Liver (tissue), 9 donors: ENCODE data around the gene ZBP1. TPM values are rescaled to one million over a fixed set of nuclear protein-coding genes. Genes with fewer than 3 reads are reported as not detected.

Experiments used
- DNase-seq: peaks from one replicate; pipeline ENCODE4 v3.0.0-alpha.2; 2017; ENCODE audit warnings: low spot score
- H3K27ac ChIP-seq, 2 donors: one replicate each; pipeline ENCODE4 v1.7.0; 2013; ENCODE audit warnings: inconsistent platforms in 2 of 2, low read length in 2 of 2, control low read depth in 1 of 2, low read depth in 1 of 2, mild to moderate bottlenecking in 1 of 2
- H3K27me3 ChIP-seq, 4 donors: one replicate each; pipeline versions ENCODE4 v1.6.1 to v1.7.0; 2013; ENCODE audit warnings: low read length in 3 of 4, inconsistent platforms in 1 of 4, mild to moderate bottlenecking in 1 of 4, moderate library complexity in 1 of 4; ENCODE audit not compliant: control insufficient read depth in 4 of 4, insufficient read depth in 4 of 4
- H3K36me3 ChIP-seq, 4 donors: one replicate each; pipeline versions ENCODE4 v1.6.1 to v1.7.0; 2013; ENCODE audit warnings: low read length in 3 of 4, mild to moderate bottlenecking in 3 of 4, low read depth in 1 of 4, moderate library complexity in 1 of 4; ENCODE audit not compliant: control insufficient read depth in 4 of 4, insufficient read depth in 3 of 4
- H3K4me1 ChIP-seq, 4 donors: one replicate each; pipeline versions ENCODE4 v1.6.1 to v1.7.0; 2013; ENCODE audit warnings: low read length in 3 of 4, mild to moderate bottlenecking in 3 of 4, moderate library complexity in 1 of 4; ENCODE audit not compliant: control insufficient read depth in 4 of 4, insufficient read depth in 4 of 4
- H3K4me3 ChIP-seq, 3 donors: one replicate each; pipeline versions ENCODE4 v1.6.1 to v1.7.0; 2013; ENCODE audit warnings: low read length in 3 of 3, control low read depth in 1 of 3, low read depth in 1 of 3, mild to moderate bottlenecking in 1 of 3
- H3K9ac ChIP-seq, 2 donors: one replicate each; pipeline ENCODE4 v1.7.0; 2013; ENCODE audit warnings: low read length in 2 of 2, mild to moderate bottlenecking in 2 of 2, moderate library complexity in 2 of 2, control low read depth in 1 of 2, low read depth in 1 of 2
- H3K9me3 ChIP-seq, 4 donors: one replicate each; pipeline versions ENCODE4 v1.6.1 to v1.7.0; 2013; ENCODE audit warnings: low read length in 3 of 4; ENCODE audit not compliant: control insufficient read depth in 4 of 4
- ATF3 ChIP-seq: IDR thresholded peaks from 2 replicates; pipeline ENCODE4 v1.6.1; 2016; ENCODE audit warnings: antibody characterized with exemption
- EGR1 ChIP-seq, 2 donors: IDR thresholded peaks; 2 replicates each; pipeline ENCODE4 v1.6.1; 2016 to 2018; ENCODE audit warnings: antibody characterized with exemption in 2 of 2, low read depth in 2 of 2
- FOXA1 ChIP-seq: IDR thresholded peaks from 2 replicates; pipeline ENCODE4 v1.6.1; 2016; ENCODE audit warnings: antibody characterized with exemption
- FOXA2 ChIP-seq: IDR thresholded peaks from 2 replicates; pipeline ENCODE4 v1.6.1; 2016; ENCODE audit warnings: antibody characterized with exemption
- GABPA ChIP-seq, 2 donors: IDR thresholded peaks in 1 of 2; conservative IDR thresholded peaks in 1 of 2; 2 replicates each; pipeline ENCODE4 v1.6.1; 2016; ENCODE audit warnings: antibody characterized with exemption in 2 of 2, mild to moderate bottlenecking in 1 of 2, moderate library complexity in 1 of 2
- HNF4A ChIP-seq, 2 donors: conservative IDR thresholded peaks; 2 replicates each; pipeline ENCODE4 v1.6.1; 2016; ENCODE audit warnings: antibody characterized with exemption in 2 of 2, mild to moderate bottlenecking in 2 of 2
- HNF4G ChIP-seq: IDR thresholded peaks from 2 replicates; pipeline ENCODE4 v1.6.1; 2016; ENCODE audit warnings: antibody characterized with exemption
- JUND ChIP-seq, 2 donors: IDR thresholded peaks; 2 replicates each; pipeline ENCODE4 v1.6.1; 2016; ENCODE audit warnings: antibody characterized with exemption in 2 of 2
- MAX ChIP-seq: IDR thresholded peaks from 2 replicates; pipeline ENCODE4 v1.6.1; 2016; ENCODE audit warnings: antibody characterized with exemption
- NR2F2 ChIP-seq: IDR thresholded peaks from 2 replicates; pipeline ENCODE4 v1.6.1; 2016; ENCODE audit warnings: antibody characterized with exemption
- RAD21 ChIP-seq, 2 donors: IDR thresholded peaks; 2 replicates each; pipeline ENCODE4 v1.6.1; 2016; ENCODE audit warnings: antibody characterized with exemption in 2 of 2, mild to moderate bottlenecking in 2 of 2
- RXRA ChIP-seq, 2 donors: IDR thresholded peaks; 2 replicates each; pipeline ENCODE4 v1.6.1; 2017 to 2018; ENCODE audit warnings: antibody characterized with exemption in 2 of 2, mild to moderate bottlenecking in 1 of 2
- TAF1 ChIP-seq: conservative IDR thresholded peaks from 2 replicates; pipeline ENCODE4 v1.6.1; 2016; ENCODE audit warnings: antibody characterized with exemption, mild to moderate bottlenecking
- YY1 ChIP-seq: IDR thresholded peaks from 2 replicates; pipeline ENCODE4 v1.6.1; 2016; ENCODE audit warnings: antibody characterized with exemption, mild to moderate bottlenecking
- ZBTB33 ChIP-seq: IDR thresholded peaks from 2 replicates; pipeline ENCODE4 v1.6.1; 2016; ENCODE audit warnings: antibody characterized with exemption
- WGBS: extraction: QIAGEN DNeasy Blood & Tissue Kit; methylation state at CpG from one replicate; pipeline ENCODE4 v1.1.7; 2013; 5-methylcytosine and 5-hydroxymethylcytosine counted together
- polyA plus RNA-seq, 2 donors: library from polyadenylated mRNA; stranded (reverse) in 1 of 2; unstranded in 1 of 2; fragments of 200-250 nt in 1 of 2; fragments of >200 nt in 1 of 2; fragmentation: Nextera tagmentation in 1 of 2; extraction: Ambion mirVana in 1 of 2; gene quantifications; one replicate each; pipeline versions ENCODE4 v1.2.1 to v1.2.3, GENCODE V29; 2013 to 2015
- total RNA-seq, 2 donors: library from RNA; depleted of rRNA; stranded (reverse); fragments of >200 nt; gene quantifications; one replicate each; pipeline ENCODE4 v1.2.3, GENCODE V29; 2014
- TF ChIP-seq, protein P1 (sequence below): fragments of 150-350 bp; IDR thresholded peaks from 2 replicates; pipeline ENCODE4 v1.5.1; 2017; ENCODE audit warnings: improper control_type of control experiment, low read depth, low read length; ENCODE audit not compliant: missing input control
- TF ChIP-seq, protein P2 (sequence below): IDR thresholded peaks from 2 replicates; pipeline ENCODE4 v1.6.1; 2016; ENCODE audit warnings: antibody characterized with exemption, mild to moderate bottlenecking
- donor health status: healthy.
- donor health status: healthy.
- donor health status: healthy.
- donor health status: healthy.
- donor health status: healthy.

The ZBP1 gene
- total and polyA plus RNA-seq, 4 donors, result 0.06 to 0.42 (median 0.13) TPM

DNA sequence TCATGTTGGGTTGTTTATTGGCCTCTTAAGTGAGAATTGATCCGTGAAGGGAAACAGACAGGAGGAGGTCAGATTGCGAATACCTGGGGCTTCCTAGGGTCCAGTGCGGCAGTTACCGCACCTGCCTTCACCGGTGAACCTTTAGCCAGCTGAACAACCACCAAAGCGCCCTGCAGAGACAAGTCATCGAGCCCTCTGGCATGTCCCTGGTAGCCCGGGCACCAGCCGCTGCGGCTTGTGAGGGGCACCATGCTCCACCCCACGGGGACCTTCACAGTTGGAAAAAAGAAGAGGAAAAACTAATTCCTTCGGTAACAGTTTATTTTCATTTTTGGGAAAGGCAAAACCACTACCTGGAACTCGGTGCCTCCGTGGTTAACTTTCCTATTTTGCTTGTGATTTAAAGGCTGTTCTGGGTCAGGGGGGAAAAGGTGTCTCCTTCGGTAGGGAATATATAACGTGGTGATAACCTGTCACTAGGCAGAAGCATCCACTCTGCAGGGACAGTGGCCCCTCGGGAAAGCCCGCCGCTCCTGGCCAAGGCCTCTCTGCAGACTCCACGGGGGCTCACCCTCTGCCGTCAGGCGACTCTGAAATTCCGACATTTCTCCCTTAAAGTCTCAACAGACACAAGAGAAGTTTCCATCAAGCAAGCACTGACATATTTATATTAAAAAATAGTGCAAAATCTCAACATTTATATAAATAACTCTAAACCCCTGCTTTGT, 30.7 kb upstream of the ZBP1 start (continued):
- no peak for TF ChIP-seq HNF4A (conservative IDR thresholded peaks at IDR 0.05)

GRCh38 chr20:57650266-57650665, 30.0 kb upstream of the ZBP1 start:
- DNase-seq, result peak; percentile 22
- no peaks in the 10 kb centered on the region for H3K9me3 ChIP-seq
- no peak overlapping the region for H3K27ac ChIP-seq
- no peak overlapping the region for H3K4me3 ChIP-seq
- no peaks in the 10 kb centered on the region for H3K4me1 ChIP-seq
- no peak overlapping the region for H3K9ac ChIP-seq
- peaks cover 0 to 7% (median 3%) of the 10 kb centered on the region in 4 donors for H3K27me3 ChIP-seq
- TF ChIP-seq RAD21 (IDR thresholded peaks at IDR 0.05) (no peak), JUND (IDR thresholded peaks at IDR 0.05) (no peak), EGR1 (IDR thresholded peaks at IDR 0.05; ENCODE audit: low read depth in 2 of 2) (no peak), ZBTB33 (no peak), ATF3 (no peak), YY1 (no peak), FOXA2 (no peak), HNF4G (no peak), NR2F2 (no peak), FOXA1 (no peak)
- TF ChIP-seq, protein P1, sequence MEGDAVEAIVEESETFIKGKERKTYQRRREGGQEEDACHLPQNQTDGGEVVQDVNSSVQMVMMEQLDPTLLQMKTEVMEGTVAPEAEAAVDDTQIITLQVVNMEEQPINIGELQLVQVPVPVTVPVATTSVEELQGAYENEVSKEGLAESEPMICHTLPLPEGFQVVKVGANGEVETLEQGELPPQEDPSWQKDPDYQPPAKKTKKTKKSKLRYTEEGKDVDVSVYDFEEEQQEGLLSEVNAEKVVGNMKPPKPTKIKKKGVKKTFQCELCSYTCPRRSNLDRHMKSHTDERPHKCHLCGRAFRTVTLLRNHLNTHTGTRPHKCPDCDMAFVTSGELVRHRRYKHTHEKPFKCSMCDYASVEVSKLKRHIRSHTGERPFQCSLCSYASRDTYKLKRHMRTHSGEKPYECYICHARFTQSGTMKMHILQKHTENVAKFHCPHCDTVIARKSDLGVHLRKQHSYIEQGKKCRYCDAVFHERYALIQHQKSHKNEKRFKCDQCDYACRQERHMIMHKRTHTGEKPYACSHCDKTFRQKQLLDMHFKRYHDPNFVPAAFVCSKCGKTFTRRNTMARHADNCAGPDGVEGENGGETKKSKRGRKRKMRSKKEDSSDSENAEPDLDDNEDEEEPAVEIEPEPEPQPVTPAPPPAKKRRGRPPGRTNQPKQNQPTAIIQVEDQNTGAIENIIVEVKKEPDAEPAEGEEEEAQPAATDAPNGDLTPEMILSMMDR, result no peak
- TF ChIP-seq, protein P2, sequence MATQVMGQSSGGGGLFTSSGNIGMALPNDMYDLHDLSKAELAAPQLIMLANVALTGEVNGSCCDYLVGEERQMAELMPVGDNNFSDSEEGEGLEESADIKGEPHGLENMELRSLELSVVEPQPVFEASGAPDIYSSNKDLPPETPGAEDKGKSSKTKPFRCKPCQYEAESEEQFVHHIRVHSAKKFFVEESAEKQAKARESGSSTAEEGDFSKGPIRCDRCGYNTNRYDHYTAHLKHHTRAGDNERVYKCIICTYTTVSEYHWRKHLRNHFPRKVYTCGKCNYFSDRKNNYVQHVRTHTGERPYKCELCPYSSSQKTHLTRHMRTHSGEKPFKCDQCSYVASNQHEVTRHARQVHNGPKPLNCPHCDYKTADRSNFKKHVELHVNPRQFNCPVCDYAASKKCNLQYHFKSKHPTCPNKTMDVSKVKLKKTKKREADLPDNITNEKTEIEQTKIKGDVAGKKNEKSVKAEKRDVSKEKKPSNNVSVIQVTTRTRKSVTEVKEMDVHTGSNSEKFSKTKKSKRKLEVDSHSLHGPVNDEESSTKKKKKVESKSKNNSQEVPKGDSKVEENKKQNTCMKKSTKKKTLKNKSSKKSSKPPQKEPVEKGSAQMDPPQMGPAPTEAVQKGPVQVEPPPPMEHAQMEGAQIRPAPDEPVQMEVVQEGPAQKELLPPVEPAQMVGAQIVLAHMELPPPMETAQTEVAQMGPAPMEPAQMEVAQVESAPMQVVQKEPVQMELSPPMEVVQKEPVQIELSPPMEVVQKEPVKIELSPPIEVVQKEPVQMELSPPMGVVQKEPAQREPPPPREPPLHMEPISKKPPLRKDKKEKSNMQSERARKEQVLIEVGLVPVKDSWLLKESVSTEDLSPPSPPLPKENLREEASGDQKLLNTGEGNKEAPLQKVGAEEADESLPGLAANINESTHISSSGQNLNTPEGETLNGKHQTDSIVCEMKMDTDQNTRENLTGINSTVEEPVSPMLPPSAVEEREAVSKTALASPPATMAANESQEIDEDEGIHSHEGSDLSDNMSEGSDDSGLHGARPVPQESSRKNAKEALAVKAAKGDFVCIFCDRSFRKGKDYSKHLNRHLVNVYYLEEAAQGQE, result no peak
- 33% methylated on average over 9 of the region's 9 CpGs for WGBS
- H3K36me3 ChIP-seq, result no peaks in the 10 kb centered on the region

DNA sequence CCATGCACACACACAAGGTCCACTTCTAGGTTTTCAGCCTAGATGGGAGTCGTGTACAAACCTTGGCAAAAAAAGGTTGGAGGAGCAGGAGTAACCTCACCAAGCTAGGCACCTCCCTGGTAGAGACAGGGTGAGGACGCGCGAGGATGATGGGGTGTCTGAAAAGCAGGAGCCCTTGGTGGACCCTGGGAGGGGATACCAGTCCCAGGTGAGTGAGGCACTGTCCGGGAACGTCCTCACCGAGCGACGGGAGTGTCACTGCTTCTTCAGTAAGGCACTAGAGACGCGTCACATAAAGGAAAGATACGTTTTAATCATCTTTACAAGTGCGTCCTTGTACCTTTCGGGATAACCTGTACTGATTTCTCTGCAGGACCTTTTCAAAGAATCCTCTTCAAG, 29.4 kb upstream of the ZBP1 start:
- H3K9ac ChIP-seq, result no peak overlapping the region
- no peaks in the 10 kb centered on the region for H3K36me3 ChIP-seq
- H3K27ac ChIP-seq, result no peak overlapping the region
- no peaks in the 10 kb centered on the region for H3K9me3 ChIP-seq
- H3K27me3 ChIP-seq, result peaks cover 0 to 7% (median 3%) of the 10 kb centered on the region in 4 donors
- WGBS, result 83% methylated on average over 14 of the region's 14 CpGs
- no peaks in the 10 kb centered on the region for H3K4me1 ChIP-seq
- H3K4me3 ChIP-seq, result no peak overlapping the region
- DNase-seq, result peak; percentile 17
- no peak for TF ChIP-seq RXRA (IDR thresholded peaks at IDR 0.05)
- no peak for TF ChIP-seq YY1
- TF ChIP-seq HNF4G, result no peak
- no peak for TF ChIP-seq RAD21 (IDR thresholded peaks at IDR 0.05)
- no peak for TF ChIP-seq EGR1 (IDR thresholded peaks at IDR 0.05; ENCODE audit: low read depth in 2 of 2)
- no peak for TF ChIP-seq TAF1
- TF ChIP-seq FOXA2, result no peak
- no peak for TF ChIP-seq FOXA1
- no peak for TF ChIP-seq GABPA (IDR thresholded peaks at IDR 0.05 in 1 of 2, conservative IDR thresholded peaks at IDR 0.05 in 1 of 2)
- TF ChIP-seq MAX, result no peak
- no peak for TF ChIP-seq NR2F2
- TF ChIP-seq, protein P2, result no peak
- no peak for TF ChIP-seq HNF4A (conservative IDR thresholded peaks at IDR 0.05)
